Measurements from ENCODE around the gene PLTP.
A peak's percentile ranks its signal among the peaks of the same experiment; 100 is the strongest.
"Not testable (repeated sequence)": the region's sequence is repeated elsewhere in the genome, so short reads cannot be mapped to it uniquely, and the experiment has no call there.

PLTP gene

GRCh38 chr20:45911486-45912343 lies at the start of gene PLTP:
TSS of gene PLTP (minus strand) at chr20:45912155. CDS start at chr20:45911452, 703 bp downstream.
- TF ChIP-seq CTCF (IDR thresholded peaks at IDR 0.05; ENCODE audit: low read depth, low read length, missing control alignments), result no peak
- in situ Hi-C loops (cut with HindIII; ENCODE audit: low sequenced_read_pairs), result no loop called here
- H3K4me3 ChIP-seq (ENCODE audit: low read depth, low read length), result peak within 1 kb of the TSS; percentile 49
- DNase-seq (ENCODE audit: low read depth), result peak; percentile 44

DNA sequence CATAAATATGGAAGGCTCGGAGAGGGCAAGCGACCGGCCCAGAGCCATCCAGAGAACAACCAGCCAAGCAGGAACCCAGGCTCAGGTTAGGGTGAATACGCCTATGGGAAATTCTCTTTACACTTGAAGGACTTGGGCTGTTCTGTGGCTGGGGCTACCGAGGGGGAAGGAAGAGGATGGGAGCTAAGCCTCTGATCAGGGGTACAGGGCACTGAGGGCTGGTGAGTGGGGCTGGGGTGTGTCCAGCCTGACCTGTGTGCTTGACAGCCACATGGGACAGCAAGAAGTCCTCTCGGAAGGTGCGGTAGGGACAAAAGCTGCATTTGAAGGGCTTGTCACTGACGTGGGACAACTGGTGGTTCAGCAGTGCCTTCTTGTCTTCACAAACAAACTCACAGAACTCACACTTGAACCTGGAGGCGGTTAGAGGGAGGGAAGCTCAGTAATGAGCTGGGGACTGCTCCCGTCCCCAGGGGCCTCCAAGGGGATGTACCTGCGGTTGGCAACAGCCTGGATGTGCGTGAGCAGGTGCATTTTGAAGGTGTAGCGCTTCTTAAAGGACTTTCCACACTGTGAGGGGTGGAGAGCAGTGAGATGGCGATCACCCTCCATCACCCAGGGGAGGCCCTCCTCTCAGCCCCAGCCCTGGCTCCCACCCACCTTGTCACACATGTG lies 48.1 kb upstream of the PLTP start:
- in situ Hi-C loops (cut with HindIII; ENCODE audit: low sequenced_read_pairs), result no loop called here
- no peak for TF ChIP-seq CTCF (IDR thresholded peaks at IDR 0.05; ENCODE audit: low read depth, low read length, missing control alignments)
- DNase-seq (ENCODE audit: low read depth), result no peak
- no peak overlapping the region for H3K4me3 ChIP-seq (ENCODE audit: low read depth, low read length)

DNA sequence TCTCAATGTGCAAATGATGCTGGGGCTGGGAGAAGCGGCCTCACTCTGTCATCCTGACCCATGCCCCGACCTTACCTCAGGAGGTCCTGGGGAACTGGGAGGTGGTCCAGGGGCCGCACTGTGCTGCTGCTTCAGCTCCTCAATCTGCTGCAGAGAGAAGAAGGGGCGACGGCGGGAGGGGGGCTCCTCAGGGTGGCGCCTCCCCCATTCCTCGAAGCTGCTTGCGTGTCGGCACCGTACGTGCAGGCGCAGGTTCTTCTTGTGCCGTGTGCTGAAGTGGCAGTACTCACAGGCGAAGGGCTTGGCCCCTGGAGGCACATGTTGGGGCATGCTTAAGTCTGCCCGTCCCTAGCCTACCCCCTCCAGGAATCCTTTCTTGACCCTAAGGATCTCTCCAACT lies 47.2 kb upstream of the PLTP start:
- TF ChIP-seq CTCF (IDR thresholded peaks at IDR 0.05; ENCODE audit: low read depth, low read length, missing control alignments), result no peak
- H3K4me3 ChIP-seq (ENCODE audit: low read depth, low read length), result no peak overlapping the region
- in situ Hi-C loops (cut with HindIII; ENCODE audit: low sequenced_read_pairs), result no loop called here
- no peak for DNase-seq (ENCODE audit: low read depth)

GRCh38 chr20:45958593-45958992 lies 46.6 kb upstream of the PLTP start:
- in situ Hi-C loops (cut with HindIII; ENCODE audit: low sequenced_read_pairs), result no loop called here
- TF ChIP-seq CTCF (IDR thresholded peaks at IDR 0.05; ENCODE audit: low read depth, low read length, missing control alignments), result no peak
- no peak overlapping the region for H3K4me3 ChIP-seq (ENCODE audit: low read depth, low read length)
- DNase-seq (ENCODE audit: low read depth), result no peak

GRCh38 chr20:45957021-45957941 lies 45.3 kb upstream of the PLTP start:
- no peak for DNase-seq (ENCODE audit: low read depth)
- no peak overlapping the region for H3K4me3 ChIP-seq (ENCODE audit: low read depth, low read length)
- in situ Hi-C loops (cut with HindIII; ENCODE audit: low sequenced_read_pairs), result no loop called here
- TF ChIP-seq CTCF (IDR thresholded peaks at IDR 0.05; ENCODE audit: low read depth, low read length, missing control alignments), result no peak

DNA sequence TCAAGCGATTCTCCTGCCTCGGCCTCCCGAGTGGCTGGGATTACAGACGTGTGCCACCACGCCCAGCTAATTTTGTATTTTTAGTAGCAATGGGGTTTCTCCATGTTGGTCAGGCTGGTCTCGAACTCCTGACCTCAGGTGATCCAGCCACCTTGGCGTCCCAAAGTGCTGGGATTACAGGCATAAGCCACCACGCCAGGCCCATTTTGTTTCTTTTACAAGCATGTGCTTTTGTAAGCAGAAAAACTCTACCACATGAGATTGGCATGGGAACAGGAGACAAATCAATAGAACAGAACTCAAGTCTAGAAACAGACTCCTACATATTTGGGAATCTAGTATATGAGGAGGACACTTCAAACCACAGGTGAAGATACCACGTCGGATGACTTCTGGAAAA lies 44.4 kb upstream of the PLTP start:
- in situ Hi-C loops (cut with HindIII; ENCODE audit: low sequenced_read_pairs); DNase-seq (ENCODE audit: low read depth): not testable (repeated sequence)

More for the DNA sequence above, 44.4 kb upstream of the PLTP start:
- not testable (repeated sequence) for H3K4me3 ChIP-seq (ENCODE audit: low read depth, low read length)
